Dermis microvascular lymphatic vessel endothelial cell (primary cell): Measurements from ENCODE around the gene AUH. TPM values are rescaled to one million over a fixed set of nuclear protein-coding genes. Genes with fewer than 3 reads are reported as not detected.

ENCODE experiments used
- DNase-seq, 2 donors: peaks; one replicate each; pipeline versions ENCODE4 v3.0.0 to v3.0.0-alpha.2; 2010; ENCODE audit warnings: low read depth in 2 of 2
- total RNA-seq: library from RNA; depleted of rRNA; stranded (reverse); fragments of >200 nt; gene quantifications from 2 replicates; pipeline ENCODE4 v1.2.1, GENCODE V29; 2014

Gene AUH
- total RNA-seq, 1 donor from 2014 or later: 9.6 TPM

- DNase-seq: no peak
Measured at GRCh38 chr9:91172329-91172728, 189.4 kb downstream of the AUH start.

- DNase-seq: no peak
Measured at GRCh38 chr9:91170951-91171350, 190.8 kb downstream of the AUH start.

DNA sequence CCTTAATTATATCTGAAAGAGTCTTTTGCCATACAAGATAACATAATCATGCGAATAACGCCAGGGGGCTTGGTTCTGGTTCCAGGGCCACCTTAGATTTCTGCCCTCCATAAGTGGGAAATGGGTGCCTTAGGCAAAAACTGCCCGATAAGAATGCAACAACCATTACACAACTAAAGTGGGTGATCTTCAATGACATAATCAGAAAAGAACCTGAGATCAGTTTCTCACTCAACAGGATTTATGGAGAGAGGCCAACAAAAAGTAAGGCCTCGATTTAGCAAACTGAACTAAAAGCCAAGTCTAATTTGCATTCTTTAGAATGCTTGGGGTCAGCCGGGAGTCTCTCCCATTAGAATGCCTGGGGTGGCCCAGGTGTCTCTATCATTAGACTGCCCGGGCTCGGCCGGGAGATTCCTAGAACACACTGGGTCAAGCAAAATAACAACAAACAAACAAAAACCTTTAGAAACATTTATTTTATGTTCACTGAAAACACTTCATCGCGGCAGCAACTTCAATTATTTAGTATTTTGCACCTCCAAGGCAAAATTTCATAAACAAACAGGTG is 194.8 kb downstream of the AUH start:
- DNase-seq: no peak

DNA sequence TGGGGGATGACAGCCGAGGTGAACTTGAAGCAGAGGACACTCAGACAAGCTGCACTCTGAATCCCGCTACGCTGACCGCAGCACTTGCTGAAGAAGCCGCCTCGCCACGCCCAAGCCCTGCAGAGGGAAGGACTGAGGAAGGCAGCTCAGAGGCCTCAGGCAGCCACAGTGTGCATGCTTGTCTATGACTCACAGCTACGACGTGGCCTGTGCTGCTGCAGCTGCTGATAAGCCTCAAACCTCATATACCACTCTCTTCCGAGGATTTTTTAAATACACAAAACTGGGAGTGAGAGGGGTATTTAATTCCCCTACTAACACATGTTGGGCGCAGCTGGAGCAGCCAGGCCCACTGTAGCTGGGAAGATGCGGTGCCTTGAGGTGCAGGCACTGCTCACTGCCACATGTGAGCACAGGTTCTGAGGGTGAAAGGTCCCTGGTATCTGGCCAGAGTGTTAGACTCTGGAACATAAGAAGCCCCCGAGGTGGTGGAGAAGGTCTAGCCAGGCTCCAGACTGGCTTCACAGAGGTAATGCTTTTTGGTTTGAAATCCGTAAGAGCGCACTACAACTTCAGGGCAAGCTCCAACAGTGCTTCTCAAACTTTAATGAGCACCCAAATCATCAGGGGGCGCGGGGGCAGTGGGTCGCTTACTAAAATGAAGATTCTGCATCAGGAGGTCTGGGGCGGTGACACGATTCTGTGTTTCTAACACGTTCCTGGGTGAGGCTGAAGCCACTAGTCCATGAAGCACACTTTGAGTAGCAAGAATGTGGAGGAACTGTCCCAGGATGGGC is 196.8 kb downstream of the AUH start:
- peak in 1 of 2 donors; percentile 77 for DNase-seq

Other genes with a start within 250 kb of the AUH start
- gene NFIL3, start 61.9 kb upstream of the AUH start, total RNA-seq: 3.0 and 3.9 TPM in 2 replicates